Uterus (tissue), 2 donors: Measurements from ENCODE around the gene INPP4A.

ENCODE experiments used
- CTCF ChIP-seq, 4 experiments: fragments of 200-600 bp in 2 of 4; fragments of 450-650 bp in 2 of 4; sonication (generic) in 2 of 4; IDR thresholded peaks; one replicate each; pipeline ENCODE4 v1.5.1; 2016 to 2019; ENCODE audit warnings: antibody characterized with exemption in 4 of 4, mild to moderate bottlenecking in 2 of 4, moderate library complexity in 1 of 4
- POLR2A ChIP-seq, 2 donors: fragments of 450-650 bp; IDR thresholded peaks; one replicate each; pipeline ENCODE4 v1.6.1; 2016; ENCODE audit warnings: antibody characterized with exemption in 2 of 2, mild to moderate bottlenecking in 1 of 2, moderate library complexity in 1 of 2

GRCh38 chr2:98498703-98499440, 54.2 kb downstream of the INPP4A start:
- TF ChIP-seq CTCF (IDR thresholded peaks at IDR 0.05): no peak
- no peak for TF ChIP-seq POLR2A (IDR thresholded peaks at IDR 0.05)
